NCI-H1694 (cell line): ENCODE measurements around the gene ASCC3.
A peak's percentile ranks its signal among the peaks of the same experiment; 100 is the strongest.

Experiments
- DNase-seq: peaks from one replicate; lab custom pipeline; 2025; lab: John Stamatoyannopoulos, UW

The ASCC3 gene

GRCh38 chr6:100493206-100493888 is 387.8 kb downstream of the ASCC3 start:
- no peak for DNase-seq

- DNase-seq = no peak
These were observed 389.0 kb downstream of the ASCC3 start for GRCh38 chr6:100491952-100492670.

GRCh38 chr6:100490065-100490464 is 391.1 kb downstream of the ASCC3 start:
- DNase-seq = no peak

- no peak for DNase-seq
These were observed 392.9 kb downstream of the ASCC3 start for GRCh38 chr6:100488244-100488643.

- no peak for DNase-seq
These were observed 393.5 kb downstream of the ASCC3 start for GRCh38 chr6:100487638-100488037.

GRCh38 chr6:100485268-100485667 is 395.9 kb downstream of the ASCC3 start:
- no peak for DNase-seq

- no peak for DNase-seq
These were observed 396.7 kb downstream of the ASCC3 start for GRCh38 chr6:100484474-100484873.

GRCh38 chr6:100482698-100483097 is 398.4 kb downstream of the ASCC3 start:
- DNase-seq = no peak

GRCh38 chr6:100479179-100480035 is 401.7 kb downstream of the ASCC3 start:
- DNase-seq = peak; percentile 3

- DNase-seq = no peak
These were observed 405.4 kb downstream of the ASCC3 start for GRCh38 chr6:100475554-100476320.

GRCh38 chr6:100473182-100473581 is 407.9 kb downstream of the ASCC3 start:
- no peak for DNase-seq

GRCh38 chr6:100472674-100473073 is 408.5 kb downstream of the ASCC3 start:
- DNase-seq = no peak

GRCh38 chr6:100470422-100471120 is 410.6 kb downstream of the ASCC3 start:
- no peak for DNase-seq

GRCh38 chr6:100469101-100469859 is 411.8 kb downstream of the ASCC3 start:
- no peak for DNase-seq

- DNase-seq = no peak
These were observed 413.0 kb downstream of the ASCC3 start for GRCh38 chr6:100468016-100468622.

GRCh38 chr6:100467129-100468015 is 413.8 kb downstream of the ASCC3 start:
- DNase-seq = no peak

- DNase-seq = no peak
These were observed 414.6 kb downstream of the ASCC3 start for GRCh38 chr6:100466410-100467128.

GRCh38 chr6:100465701-100466409 is 415.3 kb downstream of the ASCC3 start:
- DNase-seq = no peak
